Bone marrow (tissue), 2 donors: ENCODE measurements around the gene ZNF524.

Source experiments
- DNase-seq, 2 donors: peaks; one replicate each; lab custom pipeline; 2025; lab: John Stamatoyannopoulos, UW

ZNF524 gene

GRCh38 chr19:55620410-55621204 is 20.5 kb downstream of the ZNF524 start:
- DNase-seq: peak in 1 of 2 donors; percentile 13

- no peak for DNase-seq
Measured at GRCh38 chr19:55621205-55621672, 21.2 kb downstream of the ZNF524 start.

- no peak for DNase-seq
Measured at GRCh38 chr19:55621673-55622231, 21.7 kb downstream of the ZNF524 start.

- no peak for DNase-seq
Measured at GRCh38 chr19:55622242-55622969, 22.3 kb downstream of the ZNF524 start.

- DNase-seq: no peak
Measured at GRCh38 chr19:55623130-55623529, 23.0 kb downstream of the ZNF524 start.

- no peak for DNase-seq
Measured at GRCh38 chr19:55623561-55623960, 23.5 kb downstream of the ZNF524 start.

- DNase-seq: peak; percentile 72 to 76
Measured at GRCh38 chr19:55624109-55625003, 24.3 kb downstream of the ZNF524 start, which contains the start of gene ZNF784. Gene ZNF784, minus strand, starts transcription at chr19:55624566. Its CDS starts 5 bp downstream, at chr19:55624561.

- DNase-seq: no peak
Measured at GRCh38 chr19:55625004-55625326, 24.9 kb downstream of the ZNF524 start.

GRCh38 chr19:55626350-55626749 is 26.3 kb downstream of the ZNF524 start:
- no peak for DNase-seq

GRCh38 chr19:55632463-55632834 is 32.4 kb downstream of the ZNF524 start:
- DNase-seq: peak; percentile 31 to 79

GRCh38 chr19:55633861-55634260 is 33.8 kb downstream of the ZNF524 start:
- DNase-seq: no peak

- DNase-seq: no peak
Measured at GRCh38 chr19:55635334-55635717, 35.2 kb downstream of the ZNF524 start.

GRCh38 chr19:55635856-55636440 is 35.9 kb downstream of the ZNF524 start:
- DNase-seq: no peak

GRCh38 chr19:55636723-55637122 is 36.6 kb downstream of the ZNF524 start:
- DNase-seq: no peak

GRCh38 chr19:55637534-55637933 is 37.4 kb downstream of the ZNF524 start:
- DNase-seq: no peak

GRCh38 chr19:55638864-55639359 is 38.8 kb downstream of the ZNF524 start:
- peak in 1 of 2 donors; percentile 33 for DNase-seq

GRCh38 chr19:55640043-55640576 is 40.0 kb downstream of the ZNF524 start:
- no peak for DNase-seq

- peak in 1 of 2 donors; percentile 48 for DNase-seq
Measured at GRCh38 chr19:55640577-55641425, 40.7 kb downstream of the ZNF524 start, which contains the start of gene ZNF580. Gene ZNF580, plus strand, starts transcription at chr19:55641002. Its CDS starts 1,507 bp downstream, at chr19:55642509.

GRCh38 chr19:55641426-55642152 is 41.5 kb downstream of the ZNF524 start:
- DNase-seq: peak in 1 of 2 donors; percentile 19
